KBM-7 (cell line): ENCODE data around the gene EDRF1.

Experiments used
- DNase-seq: peaks from one replicate; pipeline ENCODE4 v3.0.0-alpha.2; 2015
- in situ Hi-C: fragments of 300-500 bp; cut with MboI; formaldehyde crosslinking; loops from 2 replicates; pipeline ENCODE4 v1.14.3; 2020; ENCODE audit warnings: low sequenced_read_pairs, low pct_unique_long_range_greater_than_20kb, mixed read lengths

Gene EDRF1

DNA sequence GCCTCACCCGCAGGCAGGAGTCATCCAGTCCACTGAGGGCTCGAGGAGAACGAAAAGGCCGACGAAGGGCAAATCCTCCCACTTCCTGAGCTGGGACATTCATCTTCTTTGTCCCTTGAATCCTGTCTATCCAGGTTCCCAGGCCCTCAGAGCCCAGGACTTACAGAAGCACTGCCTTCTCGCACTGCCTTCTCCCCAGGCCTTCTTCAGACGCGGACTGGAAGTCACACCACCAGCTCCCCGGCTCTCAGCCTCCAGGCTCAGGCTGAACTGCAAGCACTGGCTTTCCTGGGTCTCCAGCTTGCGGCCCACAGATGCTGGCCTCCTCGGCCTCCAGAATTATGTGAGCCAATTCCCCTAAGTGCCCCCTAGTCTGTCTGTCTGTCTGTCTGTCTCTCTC lies 62.5 kb downstream of the EDRF1 start:
- DNase-seq, result no peak
- in situ Hi-C loops, result no loop called here

DNA sequence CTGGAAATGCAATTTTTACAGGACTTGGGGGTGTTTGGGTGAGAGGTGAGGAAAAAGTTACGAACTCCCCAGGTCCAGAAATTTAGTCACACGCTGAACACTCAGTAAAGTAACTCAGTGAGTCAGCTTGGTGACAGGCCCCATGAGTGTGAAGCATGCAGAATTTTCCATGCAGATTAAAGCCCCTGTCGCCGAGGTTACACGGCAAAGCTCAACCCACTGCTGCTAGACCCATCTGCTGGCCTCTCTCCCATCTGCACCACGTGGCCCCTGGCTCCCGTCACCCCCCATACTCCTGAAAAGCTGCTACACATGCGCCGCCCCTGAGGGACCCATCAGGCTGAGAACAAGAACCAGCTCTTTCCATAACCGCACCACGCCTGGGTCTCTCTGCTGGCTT lies 63.1 kb downstream of the EDRF1 start:
- no peak for DNase-seq
- in situ Hi-C loops, result no loop called here

DNA sequence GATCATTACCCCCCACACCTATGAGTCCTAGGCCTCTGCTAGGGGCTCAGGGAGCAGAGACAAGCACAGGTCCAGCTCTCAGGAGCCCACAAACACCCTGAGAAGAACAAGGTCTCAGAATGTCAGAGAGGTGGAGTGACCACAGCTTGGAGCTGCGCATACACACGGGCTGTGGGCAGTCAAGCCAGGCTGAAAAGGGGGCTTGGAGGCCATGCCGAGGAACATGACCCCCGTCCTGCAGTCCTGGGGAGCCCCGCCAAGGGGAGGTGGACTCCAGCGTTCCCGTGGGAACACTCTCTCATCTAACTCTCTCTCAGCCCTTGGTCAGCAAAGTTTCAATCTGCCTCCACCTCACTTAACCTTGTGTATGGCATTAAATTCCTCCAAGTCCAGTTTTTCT lies 63.9 kb downstream of the EDRF1 start:
- in situ Hi-C loops, result no loop called here

DNA sequence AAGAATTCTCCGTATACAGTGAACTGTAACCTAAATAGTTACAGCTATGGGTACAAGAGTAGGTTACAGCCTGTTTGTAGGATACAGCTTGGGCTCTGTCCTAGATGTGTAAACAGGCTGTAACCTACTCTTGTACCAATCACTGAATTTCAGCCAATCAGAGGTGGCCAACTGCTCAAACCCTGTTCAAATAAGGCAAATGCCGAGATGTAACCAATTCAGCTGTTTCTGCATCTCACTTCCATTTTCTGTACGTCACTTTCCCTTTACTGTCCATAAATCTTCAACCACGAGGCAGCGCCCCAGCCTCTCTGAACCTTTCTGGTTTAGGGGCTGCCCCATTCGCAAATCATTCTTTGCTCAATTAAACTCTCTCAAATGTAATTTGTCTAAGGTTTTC lies 64.4 kb downstream of the EDRF1 start:
- no peak for DNase-seq
- in situ Hi-C loops, result no loop called here

More for the DNA sequence above, 63.9 kb downstream of the EDRF1 start:
- DNase-seq, result no peak

DNA sequence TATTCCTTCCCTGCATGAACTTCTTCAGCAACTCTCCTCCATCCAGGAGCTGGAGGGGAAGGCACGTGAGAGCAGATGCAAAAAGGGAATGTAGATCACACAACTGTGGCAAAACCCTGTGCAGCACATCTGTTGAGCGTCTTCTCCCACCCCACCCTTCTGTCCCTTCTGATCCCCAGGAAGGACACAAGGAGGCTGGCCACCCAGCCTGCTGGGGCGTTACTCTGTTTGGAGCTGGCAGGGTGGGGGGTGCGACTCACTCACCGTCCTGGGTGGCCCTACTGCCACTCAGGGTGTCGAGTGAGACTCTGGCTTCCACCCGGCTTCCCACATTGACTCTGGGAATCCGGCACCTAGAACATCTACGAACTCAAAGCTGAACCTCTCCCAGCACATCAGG lies 66.3 kb downstream of the EDRF1 start:
- DNase-seq, result no peak
- in situ Hi-C loops, result no loop called here

DNA sequence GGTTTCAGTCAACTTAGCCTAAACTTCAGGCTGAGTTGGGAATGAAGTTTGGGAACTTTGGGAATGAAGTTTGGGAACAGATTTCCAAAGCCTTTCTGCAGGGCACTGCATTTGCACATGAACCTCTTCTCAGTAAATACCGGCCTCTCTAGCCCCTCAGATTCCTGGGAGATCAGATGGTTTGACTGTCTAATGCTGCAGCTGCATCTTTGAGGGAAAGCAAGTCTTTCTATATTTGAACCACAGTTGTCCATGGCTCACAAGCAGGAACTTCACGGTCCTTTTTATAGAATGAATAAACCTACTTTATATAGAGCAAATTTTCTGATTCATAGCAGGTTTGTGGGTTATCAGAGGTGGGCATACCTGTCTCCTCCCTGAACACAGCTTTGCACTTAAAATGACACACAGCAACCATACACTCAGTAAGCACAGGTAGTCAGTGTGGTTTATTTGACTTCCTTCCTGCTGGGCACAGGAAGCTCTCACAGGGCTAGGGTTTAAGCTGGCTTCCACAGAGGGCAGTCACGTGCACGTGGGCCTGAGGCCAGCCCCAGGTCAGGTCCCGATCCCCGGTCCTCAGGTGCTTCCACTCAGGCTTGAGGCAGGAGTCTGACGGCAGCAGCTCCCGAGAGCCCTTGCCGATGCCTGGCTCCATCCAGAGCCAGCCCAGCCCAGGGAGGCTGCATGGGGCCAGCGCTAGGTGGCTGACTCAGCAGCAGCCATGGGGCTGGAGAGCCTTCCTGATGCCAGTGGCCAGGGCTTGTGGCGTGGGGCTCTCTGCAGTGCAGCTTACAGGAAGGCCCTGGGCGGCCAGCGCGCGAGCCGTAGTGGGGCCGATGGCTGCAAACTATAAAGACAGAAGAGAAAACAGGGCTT lies 68.9 kb downstream of the EDRF1 start:
- in situ Hi-C loops, result no loop called here
- DNase-seq, result no peak

DNA sequence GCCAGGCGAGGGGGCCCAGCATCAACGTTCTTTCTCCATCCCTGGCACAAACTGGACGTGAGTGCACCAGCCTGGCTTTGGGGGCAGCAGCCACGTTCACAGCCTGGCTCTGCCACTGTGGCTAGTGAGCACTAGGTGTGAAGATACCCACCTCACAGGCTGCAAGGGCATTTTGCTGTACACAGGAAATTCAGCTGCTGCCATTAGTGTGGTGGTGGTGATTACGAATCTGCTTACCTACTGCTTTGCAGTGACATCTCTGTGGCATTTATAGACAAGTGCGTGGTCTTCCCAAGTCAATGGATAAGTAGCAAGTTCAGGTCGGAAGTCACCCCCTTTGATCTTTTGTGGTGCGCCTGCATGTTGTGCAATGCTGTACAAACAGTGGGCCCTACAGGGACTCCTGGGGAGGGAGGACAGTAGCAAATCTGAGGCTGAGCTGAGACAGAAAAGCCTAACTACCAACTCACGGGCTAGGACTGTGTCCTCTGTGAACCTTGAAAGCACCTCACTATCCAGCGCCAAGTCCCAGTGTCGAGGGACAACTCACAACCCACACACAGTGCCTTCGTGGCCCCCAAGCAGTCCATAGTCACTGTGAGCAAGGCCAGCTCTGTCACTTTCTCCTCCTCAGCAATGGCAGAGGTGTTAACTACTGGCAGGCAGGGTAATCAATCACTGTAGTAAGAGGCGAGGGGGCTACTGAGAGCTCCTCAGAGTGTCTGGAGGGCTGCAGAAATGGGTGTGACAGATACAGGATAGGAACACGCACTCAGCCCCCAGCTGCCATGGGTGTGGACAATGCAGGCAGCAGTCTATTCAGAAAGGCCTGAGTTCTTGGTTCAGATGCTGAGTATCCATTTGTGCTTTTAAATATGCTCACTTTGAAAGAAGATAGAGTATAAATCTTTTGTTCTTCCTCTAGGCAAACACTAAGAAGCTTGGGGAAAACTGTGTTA lies 73.1 kb downstream of the EDRF1 start:
- no peak for DNase-seq
- in situ Hi-C loops, result no loop called here

DNA sequence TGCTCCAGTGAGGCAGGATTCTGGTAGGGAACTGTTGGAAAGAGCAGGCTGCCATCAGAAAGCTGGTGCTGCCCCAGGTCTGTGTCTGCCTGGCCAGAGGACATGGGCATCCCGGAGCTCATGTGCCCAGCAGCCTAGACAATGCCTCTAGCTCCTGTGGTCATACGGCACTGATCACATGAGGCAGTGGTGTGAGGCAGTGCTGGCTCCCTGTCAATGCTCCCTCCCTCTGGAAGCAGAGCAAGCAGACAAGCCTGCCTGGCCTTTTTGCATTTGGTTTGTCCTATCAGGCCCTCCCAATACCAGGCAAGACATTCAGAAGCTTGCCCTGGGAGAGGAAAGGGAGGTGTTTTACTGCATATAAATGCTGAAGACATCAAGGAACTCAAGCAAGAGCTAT lies 75.6 kb downstream of the EDRF1 start:
- DNase-seq, result no peak
- in situ Hi-C loops, result no loop called here

DNA sequence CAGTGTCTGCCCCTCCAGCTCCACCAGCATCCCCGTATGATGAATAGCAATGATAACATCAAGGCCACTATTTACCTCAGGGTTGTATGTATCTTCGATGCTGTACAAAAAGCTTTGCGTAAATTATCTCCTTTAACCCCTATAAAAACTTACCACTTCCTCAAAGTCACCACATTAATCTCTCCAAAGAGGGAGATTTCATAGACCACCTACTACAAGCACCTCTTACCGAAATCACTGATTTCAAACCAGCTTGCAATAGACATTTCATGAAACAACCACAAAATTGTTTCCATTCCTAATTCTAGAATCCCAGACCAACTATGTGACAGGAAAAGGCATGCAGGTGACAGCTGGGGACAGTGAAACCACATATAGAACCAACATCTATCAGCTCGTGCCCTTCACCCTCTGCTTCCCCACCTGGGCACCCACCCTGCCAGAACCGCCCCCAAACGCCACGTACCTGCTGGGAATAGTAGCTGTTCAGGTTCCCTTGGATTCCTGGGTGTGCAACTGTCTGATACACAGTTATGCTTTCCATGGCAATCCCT lies 76.2 kb downstream of the EDRF1 start:
- DNase-seq, result no peak
- in situ Hi-C loops, result no loop called here

DNA sequence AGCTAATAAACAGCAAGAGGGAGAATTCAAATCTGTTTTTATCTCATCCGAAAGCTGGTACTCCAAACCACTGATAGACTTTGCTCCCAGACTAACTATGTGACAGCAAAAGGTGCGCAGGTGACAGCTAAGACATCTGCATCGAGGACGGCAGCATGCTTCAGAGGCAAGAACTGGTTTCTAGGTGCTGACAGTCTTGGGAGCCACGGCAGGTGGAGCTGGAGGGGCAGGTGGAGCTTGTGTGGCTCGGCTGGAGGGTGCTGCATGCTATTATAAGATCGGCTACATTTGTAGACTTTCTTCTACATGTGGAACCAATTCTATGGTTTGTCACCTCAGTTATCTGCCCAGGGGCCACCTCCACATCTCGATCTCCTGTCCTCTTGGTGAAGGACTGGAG lies 77.9 kb downstream of the EDRF1 start:
- DNase-seq, result no peak
- in situ Hi-C loops, result no loop called here

DNA sequence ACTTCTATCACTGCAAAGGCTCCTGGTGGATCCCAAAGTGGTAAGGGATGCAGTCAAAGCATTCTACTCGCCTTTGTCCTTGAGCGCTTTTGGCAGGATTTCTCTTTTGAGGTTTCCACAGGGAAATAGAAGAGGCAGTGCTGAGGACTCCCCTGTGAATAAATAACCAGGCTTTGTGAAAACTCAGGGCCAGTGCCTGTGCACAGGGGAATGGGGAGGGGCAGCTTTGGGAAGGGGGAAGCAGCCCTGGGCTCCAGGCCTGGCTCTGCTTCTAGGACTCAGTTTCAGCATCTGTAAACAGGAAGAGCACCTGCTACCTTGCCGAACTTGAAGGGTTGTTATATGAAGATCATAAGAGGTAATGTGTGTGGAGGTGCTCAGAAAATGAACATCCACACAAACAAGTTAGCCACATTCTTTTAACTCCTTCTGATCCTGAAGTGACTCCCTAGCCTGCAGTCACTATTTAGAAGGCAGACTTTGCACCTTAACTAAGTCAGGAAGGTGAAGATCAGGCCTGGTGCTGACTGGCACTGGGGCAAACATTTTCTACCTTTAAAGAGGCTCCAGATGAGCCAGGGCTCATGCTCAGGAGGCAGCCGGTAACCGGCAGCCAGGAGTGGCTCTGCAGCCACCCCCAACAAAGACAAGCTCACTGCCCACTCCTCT lies 78.6 kb downstream of the EDRF1 start:
- in situ Hi-C loops, result no loop called here
- DNase-seq, result no peak

DNA sequence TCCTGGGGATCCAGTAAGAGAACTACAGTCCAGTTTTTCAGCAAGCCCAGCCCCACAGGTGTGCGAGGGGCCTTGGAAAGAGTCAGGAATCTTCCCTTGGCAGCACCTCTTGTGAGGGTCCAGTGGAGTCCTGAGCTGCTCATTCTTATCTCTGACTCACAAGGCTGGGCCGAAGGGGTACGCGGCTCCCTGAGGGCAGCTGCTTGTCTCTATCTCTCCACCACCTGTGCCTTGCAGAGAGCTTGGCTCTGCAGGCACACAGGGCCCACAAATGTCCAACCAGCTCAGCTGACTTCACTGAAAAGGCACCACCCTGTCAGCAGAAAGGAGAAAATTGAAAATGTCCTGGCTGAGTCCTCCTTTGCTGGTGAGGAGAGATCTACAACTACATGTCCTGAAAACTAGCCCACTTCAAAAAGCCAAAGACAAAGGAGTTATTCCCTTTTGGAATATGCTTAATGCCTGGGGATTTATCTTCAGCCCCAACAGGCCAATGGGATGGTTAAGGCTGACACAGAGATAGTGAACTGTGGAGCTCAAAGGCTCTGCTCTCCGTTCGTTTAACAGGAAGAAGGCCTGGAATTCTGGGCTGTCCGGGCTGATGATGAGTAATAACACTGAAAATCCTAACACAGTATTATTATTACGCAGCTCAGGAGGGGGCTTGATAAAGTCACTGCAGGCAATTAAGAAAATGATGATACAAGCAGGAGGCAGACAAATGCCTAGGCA lies 80.1 kb downstream of the EDRF1 start:
- no peak for DNase-seq
- in situ Hi-C loops, result no loop called here

DNA sequence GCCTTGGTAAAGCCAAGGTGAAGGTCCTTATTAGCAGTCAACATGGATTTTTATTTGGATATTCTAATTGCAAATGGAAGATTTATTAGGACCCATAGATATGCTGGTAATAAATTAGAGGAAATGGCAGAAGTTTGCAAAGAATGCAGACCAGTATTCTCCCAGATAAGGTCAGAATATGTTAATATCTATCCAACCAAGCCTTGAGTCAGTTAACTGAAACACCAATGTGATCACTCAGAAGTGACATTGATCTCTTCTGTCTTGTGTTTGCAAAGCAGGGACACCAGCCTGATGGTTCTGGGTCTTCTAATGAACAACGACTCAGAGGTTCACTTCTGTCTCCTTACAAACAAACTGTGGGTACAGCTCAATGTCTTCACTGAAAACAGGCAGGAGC lies 82.1 kb downstream of the EDRF1 start:
- DNase-seq, result no peak
- in situ Hi-C loops, result no loop called here

DNA sequence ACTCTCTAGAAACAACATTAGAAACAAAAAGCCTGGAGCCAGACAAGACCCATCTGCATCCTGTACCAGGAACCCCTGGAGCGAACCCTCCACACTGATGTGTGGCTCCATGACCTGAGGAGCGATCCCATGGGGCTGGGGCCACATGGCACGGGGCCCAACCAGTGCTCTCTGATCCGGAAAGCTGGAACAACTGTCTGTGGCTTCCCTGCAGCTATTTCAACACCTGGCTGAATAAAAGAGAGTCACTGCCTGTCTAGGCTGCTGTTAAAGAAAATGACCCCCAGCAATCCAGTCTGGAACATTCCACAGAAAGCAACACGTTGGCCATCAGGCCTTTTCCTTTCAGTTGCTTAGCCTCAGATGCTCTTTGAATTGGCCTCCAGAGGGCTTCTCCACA lies 82.6 kb downstream of the EDRF1 start:
- no peak for DNase-seq
- in situ Hi-C loops, result no loop called here

DNA sequence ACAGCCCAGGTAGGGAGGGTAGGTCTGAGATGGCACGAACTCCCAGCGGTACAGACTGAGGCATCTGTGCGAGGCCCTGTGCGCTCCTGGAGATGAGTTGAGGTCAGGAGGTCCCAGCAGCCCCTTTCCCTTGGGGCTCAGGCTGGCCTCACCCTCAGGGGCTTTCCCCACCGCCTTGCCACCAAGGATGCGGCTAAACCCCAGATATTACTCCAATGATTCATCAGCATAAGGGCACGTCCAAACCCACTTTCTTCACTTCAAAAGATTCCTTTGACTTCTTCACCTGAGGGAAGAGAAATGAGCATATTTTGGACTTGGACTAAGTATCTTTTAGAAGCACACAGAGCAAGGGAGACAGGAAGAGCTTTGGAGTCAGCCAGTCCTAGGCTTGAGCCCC lies 83.2 kb downstream of the EDRF1 start:
- in situ Hi-C loops, result no loop called here
- no peak for DNase-seq

DNA sequence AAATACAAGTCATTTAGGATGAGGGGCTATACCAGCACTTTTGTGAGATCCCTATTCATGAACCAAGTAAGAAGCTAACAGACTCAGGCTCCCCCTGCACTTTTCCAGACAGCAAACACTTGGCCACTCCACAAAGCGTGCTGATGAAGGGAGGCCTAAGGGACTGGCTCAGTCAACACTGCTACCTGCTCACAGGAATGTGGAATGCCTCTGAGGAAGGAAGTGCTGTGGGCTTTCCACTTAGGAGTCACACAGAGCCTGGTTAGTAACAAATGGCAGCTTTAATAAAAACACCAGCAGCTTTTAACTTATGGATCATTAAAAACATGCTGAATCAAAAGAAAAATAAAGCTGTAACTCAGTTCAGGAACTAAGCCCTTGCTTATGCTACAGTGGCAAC lies 88.5 kb downstream of the EDRF1 start:
- no peak for DNase-seq
- in situ Hi-C loops, result no loop called here

DNA sequence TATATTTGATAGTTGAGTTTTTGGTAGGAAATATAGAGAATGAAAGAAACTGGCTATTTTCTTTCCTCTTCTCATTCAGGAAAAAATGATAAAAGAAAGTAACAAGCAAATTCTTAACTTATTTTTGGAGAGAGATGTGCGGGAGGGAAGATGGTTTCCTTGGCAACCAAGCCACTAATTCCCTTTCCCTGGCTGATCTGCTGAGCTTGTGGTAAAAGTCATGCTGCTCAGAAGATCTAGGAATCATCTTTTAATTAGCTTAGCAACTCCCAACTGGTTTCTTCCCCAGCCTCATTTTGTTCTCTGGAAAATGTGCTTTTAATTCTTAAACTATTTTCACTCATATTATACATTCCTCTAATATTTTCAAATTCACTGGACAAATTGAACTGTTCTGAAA lies 91.7 kb downstream of the EDRF1 start:
- in situ Hi-C loops, result no loop called here
- DNase-seq, result no peak

DNA sequence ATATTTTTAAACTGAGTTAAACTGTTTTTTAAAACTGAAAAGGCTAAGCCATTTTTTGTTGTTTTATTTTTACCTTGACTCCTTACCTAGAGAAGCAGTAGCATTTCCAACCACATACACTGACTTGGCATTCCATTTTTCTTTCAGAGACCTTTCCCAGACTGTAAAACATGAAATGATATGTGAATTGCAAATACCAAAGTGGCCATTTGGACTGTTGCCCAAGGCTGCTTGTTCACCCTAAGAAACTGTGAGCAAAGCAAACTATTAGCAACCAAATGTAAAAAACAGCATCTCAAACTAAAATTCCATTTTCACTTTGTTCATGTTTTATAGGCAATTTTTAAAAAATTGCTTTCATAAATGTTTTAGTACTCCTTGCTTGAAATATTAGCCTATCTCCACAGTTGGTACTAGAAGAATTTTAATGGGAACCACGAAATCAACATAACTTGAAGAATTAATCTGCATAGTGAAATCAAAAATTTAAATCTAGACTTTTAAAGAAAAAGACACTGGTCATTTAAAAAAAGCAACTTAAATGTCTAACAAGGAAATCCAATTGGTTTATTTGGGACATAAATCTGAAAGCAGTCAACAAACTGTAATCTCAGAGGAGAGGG lies 92.7 kb downstream of the EDRF1 start:
- DNase-seq, result no peak
- in situ Hi-C loops, result no loop called here
